GM21576 (cell line): ENCODE measurements around the gene CFDP1.

Source experiments
- ATAC-seq: cut with Tn5 transposase; IDR thresholded peaks from one replicate; pipeline ENCODE4 v1.9.1; 2021; ENCODE audit warnings: mild to moderate bottlenecking, moderate library complexity; ENCODE audit not compliant: unreplicated experiment

Gene CFDP1

DNA sequence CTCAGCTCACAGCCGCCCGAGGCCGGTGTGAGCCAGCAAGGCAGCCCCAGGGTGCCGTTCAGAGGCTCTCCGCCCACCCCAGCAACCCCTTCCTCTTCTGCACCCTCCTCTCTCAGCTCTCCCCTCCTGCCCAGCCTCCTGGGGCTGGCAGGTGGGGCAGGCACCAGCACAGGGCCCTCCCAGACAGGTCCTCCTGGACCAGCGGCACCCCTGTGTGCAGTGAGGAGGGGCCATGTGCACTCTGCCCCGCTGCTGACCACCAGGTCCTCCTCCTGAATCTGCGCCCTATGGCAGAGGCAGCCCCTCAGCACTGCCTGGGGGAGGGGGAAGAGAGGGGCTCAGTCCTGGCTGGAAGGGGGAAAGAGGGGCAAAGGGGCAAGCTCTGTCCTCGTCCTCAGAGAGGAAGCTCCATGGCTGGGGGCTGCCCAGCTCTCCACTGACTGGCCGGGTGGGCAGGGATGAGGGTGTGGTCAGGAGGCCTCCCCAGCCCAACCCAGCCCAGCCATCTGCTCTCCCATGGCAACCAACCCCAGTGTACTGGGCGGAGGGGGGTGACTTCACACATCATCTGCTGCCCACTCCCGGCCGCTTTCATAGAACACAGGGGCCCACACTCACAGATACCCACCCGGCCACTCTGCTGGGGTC is 176.5 kb downstream of the CFDP1 start:
- no peak for ATAC-seq

- ATAC-seq = no peak
These were observed 177.2 kb downstream of the CFDP1 start for GRCh38 chr16:75256059-75256571.

DNA sequence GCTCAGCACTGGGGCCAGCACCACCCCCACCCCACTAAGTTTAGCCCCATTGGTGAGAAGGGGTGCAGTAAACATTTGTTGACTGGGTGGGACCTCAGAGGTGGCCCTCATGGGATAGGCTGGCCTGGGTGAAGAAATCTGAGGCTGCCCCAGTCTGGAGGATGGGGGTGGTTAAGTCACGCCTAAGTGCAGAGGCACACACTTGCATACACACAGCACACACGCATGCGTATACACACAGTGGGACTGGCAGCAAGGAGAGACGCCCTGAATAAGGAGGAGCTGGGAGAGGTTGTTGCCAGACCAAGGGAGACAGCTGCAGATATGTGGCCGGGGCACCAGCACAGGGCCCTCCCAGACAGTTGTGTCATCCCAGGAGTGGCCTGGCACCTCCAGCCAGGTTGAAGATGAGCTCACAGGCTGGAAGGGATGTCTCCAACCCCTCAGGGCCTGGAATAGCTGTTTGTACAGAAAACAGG is 178.9 kb downstream of the CFDP1 start:
- ATAC-seq = no peak

- no peak for ATAC-seq
These were observed 180.1 kb downstream of the CFDP1 start for GRCh38 chr16:75252946-75253911.

DNA sequence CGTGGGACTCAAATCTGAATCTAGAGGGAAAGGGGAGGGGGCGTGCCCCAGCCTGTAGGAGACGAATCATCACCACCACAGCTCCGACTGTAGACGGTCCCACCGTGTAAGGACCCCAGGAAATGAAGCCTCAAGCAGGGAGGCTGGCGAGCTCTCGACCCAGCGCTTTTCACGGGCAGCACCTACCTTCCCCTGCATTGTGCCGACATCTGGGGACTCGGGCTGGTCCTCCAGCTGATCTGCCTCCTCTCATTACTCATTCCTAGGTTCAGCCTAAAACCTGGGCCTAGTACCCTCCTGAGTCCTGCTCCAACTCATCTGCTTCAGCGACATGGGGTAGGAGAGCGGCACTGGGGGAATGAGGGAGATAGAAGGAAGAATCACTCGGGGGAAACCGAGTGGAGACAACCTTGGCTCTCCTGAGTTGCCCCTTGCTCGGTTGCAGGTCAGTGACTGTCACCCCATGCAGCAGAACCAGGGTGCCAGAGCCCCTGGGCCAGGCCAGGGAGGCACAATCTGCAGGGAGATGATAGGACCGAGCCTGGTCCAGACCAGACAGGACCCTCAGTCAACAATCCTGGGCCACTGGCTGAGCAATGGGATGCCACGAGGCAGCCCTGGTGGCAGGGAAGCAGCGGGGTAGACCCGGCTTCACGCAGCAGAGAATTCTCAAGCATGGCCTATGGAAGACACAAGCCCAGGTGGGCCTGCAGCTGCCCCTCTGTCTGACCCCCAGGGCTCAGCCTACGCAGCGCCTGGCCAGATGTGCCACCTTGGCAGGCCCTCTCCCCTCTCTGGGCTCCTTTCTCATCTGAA is 181.0 kb downstream of the CFDP1 start:
- no peak for ATAC-seq

GRCh38 chr16:75251280-75252048 is 181.8 kb downstream of the CFDP1 start, which contains the start of gene BCAR1:
TSS of gene BCAR1 (minus strand) at chr16:75251624. CDS start at chr16:75251482, 142 bp downstream.
- ATAC-seq = peak; percentile 73

DNA sequence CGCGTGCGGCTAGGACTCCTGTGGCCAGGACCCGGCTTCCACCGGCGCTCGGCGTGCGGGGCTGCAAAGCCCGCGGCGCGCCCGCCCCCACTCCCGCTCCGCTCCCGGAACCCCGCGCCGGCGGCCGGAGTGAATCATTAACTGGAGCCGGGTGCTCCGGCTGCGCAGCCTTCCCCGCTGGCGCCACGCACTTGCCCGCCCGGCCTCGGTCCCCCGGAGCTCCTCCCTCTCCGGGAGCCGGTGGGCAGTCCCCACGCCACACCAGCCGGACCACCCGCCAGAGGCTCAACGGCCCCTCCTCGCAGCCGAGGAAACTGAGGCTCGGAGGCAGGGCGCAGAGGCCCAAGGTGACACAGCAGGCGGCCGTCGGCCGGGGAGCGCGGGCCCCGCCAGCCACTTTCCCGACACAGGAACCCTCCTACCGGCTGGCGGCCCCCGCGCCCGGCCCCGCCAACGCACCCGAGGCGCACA is 182.5 kb downstream of the CFDP1 start:
- no peak for ATAC-seq

- no peak for ATAC-seq
These were observed 183.1 kb downstream of the CFDP1 start for GRCh38 chr16:75250089-75250808.

DNA sequence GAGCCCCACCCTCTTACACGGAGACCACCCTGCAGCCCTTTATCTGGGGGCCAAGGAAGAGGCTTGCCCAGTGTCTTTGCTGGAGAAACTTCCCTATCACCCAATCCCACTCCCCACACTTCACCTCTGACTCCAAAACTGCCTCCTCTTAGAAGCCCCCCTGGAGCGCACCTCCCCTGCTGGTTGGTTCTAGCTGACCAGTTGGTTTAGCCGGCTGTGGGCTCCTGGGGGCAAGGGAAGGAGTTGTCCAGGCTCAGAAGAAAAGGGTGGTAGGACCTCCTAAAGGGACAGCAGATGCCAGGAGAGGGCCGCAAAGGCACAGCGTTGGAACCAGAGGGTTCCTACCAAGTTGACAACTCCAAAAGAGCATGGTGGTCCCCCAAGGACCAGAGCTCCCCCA is 183.9 kb downstream of the CFDP1 start:
- ATAC-seq = no peak

GRCh38 chr16:75248536-75249380 is 184.5 kb downstream of the CFDP1 start:
- no peak for ATAC-seq

GRCh38 chr16:75248142-75248535 is 185.2 kb downstream of the CFDP1 start:
- no peak for ATAC-seq

DNA sequence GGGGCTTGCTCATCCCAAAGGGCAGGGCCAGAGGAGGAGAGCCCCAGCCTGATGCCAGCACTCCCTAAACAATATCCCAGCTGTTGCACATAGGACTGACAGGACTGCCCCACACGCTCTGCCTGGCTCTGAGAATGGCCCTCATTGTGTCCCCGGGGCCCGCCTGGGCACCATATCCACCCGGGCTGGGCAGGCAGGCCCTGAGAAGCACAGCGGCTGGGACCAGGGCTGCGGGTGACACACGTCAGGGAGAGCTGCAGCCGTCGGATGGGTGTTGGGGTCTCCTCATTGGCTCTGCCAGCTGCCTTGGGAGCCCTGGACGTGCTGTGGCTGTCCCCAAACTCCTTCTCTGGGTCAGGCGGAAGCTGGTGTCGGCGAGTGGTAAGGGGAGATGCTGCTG is 186.1 kb downstream of the CFDP1 start:
- no peak for ATAC-seq

GRCh38 chr16:75246504-75247205 is 186.6 kb downstream of the CFDP1 start:
- no peak for ATAC-seq

- ATAC-seq = peak; percentile 37
These were observed 188.2 kb downstream of the CFDP1 start for GRCh38 chr16:75244844-75245758.

GRCh38 chr16:75244225-75244809 is 189.0 kb downstream of the CFDP1 start:
- no peak for ATAC-seq
